Vagina (tissue), 2 donors: Measurements from ENCODE around the gene TRIO.

ENCODE experiments used
- CTCF ChIP-seq, 3 experiments: fragments of 450-650 bp in 2 of 3; fragments of 200-600 bp in 1 of 3; sonication (generic) in 1 of 3; IDR thresholded peaks; one replicate each; pipeline ENCODE4 v1.5.1; 2017 to 2019; ENCODE audit warnings: antibody characterized with exemption in 3 of 3, mild to moderate bottlenecking in 2 of 3, moderate library complexity in 2 of 3
- POLR2A ChIP-seq, 2 donors: fragments of 450-650 bp; IDR thresholded peaks; one replicate each; pipeline ENCODE4 v1.6.1; 2017; ENCODE audit warnings: antibody characterized with exemption in 2 of 2, mild to moderate bottlenecking in 2 of 2, moderate library complexity in 2 of 2
- POLR2AphosphoS5 ChIP-seq, 2 donors: sonication (generic); formaldehyde crosslinking; IDR thresholded peaks; one replicate each; pipeline ENCODE4 v1.9.0; 2017; ENCODE audit warnings: antibody characterized with exemption in 2 of 2, mild to moderate bottlenecking in 2 of 2, low read depth in 1 of 2; ENCODE audit not compliant: insufficient read depth in 1 of 2

- TF ChIP-seq CTCF (IDR thresholded peaks at IDR 0.05) = no peak
- TF ChIP-seq POLR2AphosphoS5 (IDR thresholded peaks at IDR 0.05; ENCODE audit: insufficient read depth in 1 of 2, low read depth in 1 of 2) = no peak
- no peak for TF ChIP-seq POLR2A (IDR thresholded peaks at IDR 0.05)
Measured at GRCh38 chr5:14217587-14217986, 74.4 kb downstream of the TRIO start.
